Liver (tissue), 9 donors: ENCODE results near the gene PTPA. TPM values are rescaled to one million over a fixed set of nuclear protein-coding genes. Genes with fewer than 3 reads are reported as not detected.

Source experiments
- DNase-seq: peaks from one replicate; pipeline ENCODE4 v3.0.0-alpha.2; 2017; ENCODE audit warnings: low spot score
- H3K27ac ChIP-seq, 2 donors: one replicate each; pipeline ENCODE4 v1.7.0; 2013; ENCODE audit warnings: inconsistent platforms in 2 of 2, low read length in 2 of 2, control low read depth in 1 of 2, low read depth in 1 of 2, mild to moderate bottlenecking in 1 of 2
- H3K27me3 ChIP-seq, 4 donors: one replicate each; pipeline versions ENCODE4 v1.6.1 to v1.7.0; 2013; ENCODE audit warnings: low read length in 3 of 4, inconsistent platforms in 1 of 4, mild to moderate bottlenecking in 1 of 4, moderate library complexity in 1 of 4; ENCODE audit not compliant: control insufficient read depth in 4 of 4, insufficient read depth in 4 of 4
- H3K36me3 ChIP-seq, 4 donors: one replicate each; pipeline versions ENCODE4 v1.6.1 to v1.7.0; 2013; ENCODE audit warnings: low read length in 3 of 4, mild to moderate bottlenecking in 3 of 4, low read depth in 1 of 4, moderate library complexity in 1 of 4; ENCODE audit not compliant: control insufficient read depth in 4 of 4, insufficient read depth in 3 of 4
- H3K4me1 ChIP-seq, 4 donors: one replicate each; pipeline versions ENCODE4 v1.6.1 to v1.7.0; 2013; ENCODE audit warnings: low read length in 3 of 4, mild to moderate bottlenecking in 3 of 4, moderate library complexity in 1 of 4; ENCODE audit not compliant: control insufficient read depth in 4 of 4, insufficient read depth in 4 of 4
- H3K4me3 ChIP-seq, 3 donors: one replicate each; pipeline versions ENCODE4 v1.6.1 to v1.7.0; 2013; ENCODE audit warnings: low read length in 3 of 3, control low read depth in 1 of 3, low read depth in 1 of 3, mild to moderate bottlenecking in 1 of 3
- H3K9ac ChIP-seq, 2 donors: one replicate each; pipeline ENCODE4 v1.7.0; 2013; ENCODE audit warnings: low read length in 2 of 2, mild to moderate bottlenecking in 2 of 2, moderate library complexity in 2 of 2, control low read depth in 1 of 2, low read depth in 1 of 2
- H3K9me3 ChIP-seq, 4 donors: one replicate each; pipeline versions ENCODE4 v1.6.1 to v1.7.0; 2013; ENCODE audit warnings: low read length in 3 of 4; ENCODE audit not compliant: control insufficient read depth in 4 of 4
- ATF3 ChIP-seq: IDR thresholded peaks from 2 replicates; pipeline ENCODE4 v1.6.1; 2016; ENCODE audit warnings: antibody characterized with exemption
- EGR1 ChIP-seq, 2 donors: IDR thresholded peaks; 2 replicates each; pipeline ENCODE4 v1.6.1; 2016 to 2018; ENCODE audit warnings: antibody characterized with exemption in 2 of 2, low read depth in 2 of 2
- FOXA1 ChIP-seq: IDR thresholded peaks from 2 replicates; pipeline ENCODE4 v1.6.1; 2016; ENCODE audit warnings: antibody characterized with exemption
- FOXA2 ChIP-seq: IDR thresholded peaks from 2 replicates; pipeline ENCODE4 v1.6.1; 2016; ENCODE audit warnings: antibody characterized with exemption
- GABPA ChIP-seq, 2 donors: IDR thresholded peaks in 1 of 2; conservative IDR thresholded peaks in 1 of 2; 2 replicates each; pipeline ENCODE4 v1.6.1; 2016; ENCODE audit warnings: antibody characterized with exemption in 2 of 2, mild to moderate bottlenecking in 1 of 2, moderate library complexity in 1 of 2
- HNF4A ChIP-seq, 2 donors: conservative IDR thresholded peaks; 2 replicates each; pipeline ENCODE4 v1.6.1; 2016; ENCODE audit warnings: antibody characterized with exemption in 2 of 2, mild to moderate bottlenecking in 2 of 2
- HNF4G ChIP-seq: IDR thresholded peaks from 2 replicates; pipeline ENCODE4 v1.6.1; 2016; ENCODE audit warnings: antibody characterized with exemption
- JUND ChIP-seq, 2 donors: IDR thresholded peaks; 2 replicates each; pipeline ENCODE4 v1.6.1; 2016; ENCODE audit warnings: antibody characterized with exemption in 2 of 2
- MAX ChIP-seq: IDR thresholded peaks from 2 replicates; pipeline ENCODE4 v1.6.1; 2016; ENCODE audit warnings: antibody characterized with exemption
- NR2F2 ChIP-seq: IDR thresholded peaks from 2 replicates; pipeline ENCODE4 v1.6.1; 2016; ENCODE audit warnings: antibody characterized with exemption
- RAD21 ChIP-seq, 2 donors: IDR thresholded peaks; 2 replicates each; pipeline ENCODE4 v1.6.1; 2016; ENCODE audit warnings: antibody characterized with exemption in 2 of 2, mild to moderate bottlenecking in 2 of 2
- REST ChIP-seq: IDR thresholded peaks from 2 replicates; pipeline ENCODE4 v1.6.1; 2016; ENCODE audit warnings: antibody characterized with exemption, mild to moderate bottlenecking
- RXRA ChIP-seq, 2 donors: IDR thresholded peaks; 2 replicates each; pipeline ENCODE4 v1.6.1; 2017 to 2018; ENCODE audit warnings: antibody characterized with exemption in 2 of 2, mild to moderate bottlenecking in 1 of 2
- SP1 ChIP-seq: IDR thresholded peaks from 2 replicates; pipeline ENCODE4 v1.6.1; 2018; ENCODE audit warnings: antibody characterized with exemption, mild to moderate bottlenecking
- YY1 ChIP-seq: IDR thresholded peaks from 2 replicates; pipeline ENCODE4 v1.6.1; 2016; ENCODE audit warnings: antibody characterized with exemption, mild to moderate bottlenecking
- WGBS: extraction: QIAGEN DNeasy Blood & Tissue Kit; methylation state at CpG from one replicate; pipeline ENCODE4 v1.1.7; 2013; 5-methylcytosine and 5-hydroxymethylcytosine counted together
- polyA plus RNA-seq, 2 donors: library from polyadenylated mRNA; stranded (reverse) in 1 of 2; unstranded in 1 of 2; fragments of 200-250 nt in 1 of 2; fragments of >200 nt in 1 of 2; fragmentation: Nextera tagmentation in 1 of 2; extraction: Ambion mirVana in 1 of 2; gene quantifications; one replicate each; pipeline versions ENCODE4 v1.2.1 to v1.2.3, GENCODE V29; 2013 to 2015
- total RNA-seq, 2 donors: library from RNA; depleted of rRNA; stranded (reverse); fragments of >200 nt; gene quantifications; one replicate each; pipeline ENCODE4 v1.2.3, GENCODE V29; 2014
- TF ChIP-seq, protein P1 (sequence below): IDR thresholded peaks from 2 replicates; pipeline ENCODE4 v1.6.1; 2016; ENCODE audit warnings: antibody characterized with exemption
- donor health status: healthy.
- donor health status: healthy.
- donor health status: healthy.
- donor health status: healthy.
- donor health status: healthy.

The PTPA gene
- total and polyA plus RNA-seq, 4 donors, result 27.6 to 66.0 (median 38.4) TPM

GRCh38 chr9:129076640-129077037, 34.6 kb upstream of the PTPA start:
- no peaks in the 10 kb centered on the region for H3K36me3 ChIP-seq

GRCh38 chr9:129077236-129077635, 34.0 kb upstream of the PTPA start:
- no peak overlapping the region for H3K9ac ChIP-seq
- peak overlapping the region; percentile 46 to 48 for H3K27ac ChIP-seq
- WGBS, result 35% methylated on average over 10 of the region's 10 CpGs
- H3K4me1 ChIP-seq, result peaks cover 18 to 64% (median 53%) of the 10 kb centered on the region in 4 donors
- TF ChIP-seq JUND (IDR thresholded peaks at IDR 0.05) (no peak), HNF4A (conservative IDR thresholded peaks at IDR 0.05) (peak; percentile 39 to 44), SP1 (peak; percentile 36), RXRA (IDR thresholded peaks at IDR 0.05) (peak; percentile 57 to 82), MAX (no peak)
- no peaks in the 10 kb centered on the region for H3K36me3 ChIP-seq
- DNase-seq, result no peak
- no peak overlapping the region for H3K4me3 ChIP-seq
- no peaks in the 10 kb centered on the region for H3K27me3 ChIP-seq
- H3K9me3 ChIP-seq, result no peaks in the 10 kb centered on the region

More at GRCh38 chr9:129076640-129077037, 34.6 kb upstream of the PTPA start:
- peak overlapping the region; percentile 46 to 48 for H3K27ac ChIP-seq
- DNase-seq, result no peak
- H3K4me3 ChIP-seq, result no peak overlapping the region
- no peaks in the 10 kb centered on the region for H3K9me3 ChIP-seq
- H3K4me1 ChIP-seq, result peaks cover 16 to 64% (median 52%) of the 10 kb centered on the region in 4 donors
- 92% methylated on average over 11 of the region's 11 CpGs for WGBS
- H3K9ac ChIP-seq, result no peak overlapping the region
- TF ChIP-seq NR2F2 (no peak), RAD21 (IDR thresholded peaks at IDR 0.05) (no peak), REST (no peak), FOXA2 (no peak), HNF4G (no peak), YY1 (no peak), GABPA (IDR thresholded peaks at IDR 0.05 in 1 of 2, conservative IDR thresholded peaks at IDR 0.05 in 1 of 2) (no peak), ATF3 (no peak), EGR1 (IDR thresholded peaks at IDR 0.05; ENCODE audit: low read depth in 2 of 2) (no peak), FOXA1 (no peak)
- TF ChIP-seq, protein P1, sequence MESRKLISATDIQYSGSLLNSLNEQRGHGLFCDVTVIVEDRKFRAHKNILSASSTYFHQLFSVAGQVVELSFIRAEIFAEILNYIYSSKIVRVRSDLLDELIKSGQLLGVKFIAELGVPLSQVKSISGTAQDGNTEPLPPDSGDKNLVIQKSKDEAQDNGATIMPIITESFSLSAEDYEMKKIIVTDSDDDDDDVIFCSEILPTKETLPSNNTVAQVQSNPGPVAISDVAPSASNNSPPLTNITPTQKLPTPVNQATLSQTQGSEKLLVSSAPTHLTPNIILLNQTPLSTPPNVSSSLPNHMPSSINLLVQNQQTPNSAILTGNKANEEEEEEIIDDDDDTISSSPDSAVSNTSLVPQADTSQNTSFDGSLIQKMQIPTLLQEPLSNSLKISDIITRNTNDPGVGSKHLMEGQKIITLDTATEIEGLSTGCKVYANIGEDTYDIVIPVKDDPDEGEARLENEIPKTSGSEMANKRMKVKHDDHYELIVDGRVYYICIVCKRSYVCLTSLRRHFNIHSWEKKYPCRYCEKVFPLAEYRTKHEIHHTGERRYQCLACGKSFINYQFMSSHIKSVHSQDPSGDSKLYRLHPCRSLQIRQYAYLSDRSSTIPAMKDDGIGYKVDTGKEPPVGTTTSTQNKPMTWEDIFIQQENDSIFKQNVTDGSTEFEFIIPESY, result no peak
- H3K27me3 ChIP-seq, result no peaks in the 10 kb centered on the region
